GM19468 (cell line): ENCODE results near the gene KCNK5.

Experiments
- ATAC-seq: cut with Tn5 transposase; IDR thresholded peaks from one replicate; pipeline ENCODE4 v1.9.1; 2021; ENCODE audit warnings: mild to moderate bottlenecking, moderate library complexity, moderate number of reproducible peaks; ENCODE audit not compliant: unreplicated experiment; ENCODE audit errors: extremely low read depth

KCNK5 gene

DNA sequence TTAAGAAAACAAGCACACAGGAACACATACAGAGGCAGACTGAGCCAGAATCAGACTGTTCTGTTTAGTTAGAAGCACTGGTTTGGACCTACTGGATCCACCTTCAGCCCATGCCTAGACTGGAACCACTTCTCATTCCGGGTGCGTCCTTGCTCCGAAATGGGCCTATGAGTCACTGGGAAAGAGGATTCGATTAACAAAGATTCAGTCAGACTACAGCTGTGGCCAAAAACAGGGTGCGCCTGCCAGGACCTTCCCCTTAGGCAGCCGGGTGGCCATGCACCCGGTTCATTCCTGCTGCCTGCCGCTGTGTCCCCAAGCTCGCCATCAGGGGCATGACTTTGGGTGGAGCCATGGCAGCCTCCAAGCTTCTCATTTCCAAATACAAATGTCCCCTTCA is 14.5 kb upstream of the KCNK5 start:
- no peak for ATAC-seq

- no peak for ATAC-seq
Observed at GRCh38 chr6:39240155-39240757, 11.0 kb upstream of the KCNK5 start.

DNA sequence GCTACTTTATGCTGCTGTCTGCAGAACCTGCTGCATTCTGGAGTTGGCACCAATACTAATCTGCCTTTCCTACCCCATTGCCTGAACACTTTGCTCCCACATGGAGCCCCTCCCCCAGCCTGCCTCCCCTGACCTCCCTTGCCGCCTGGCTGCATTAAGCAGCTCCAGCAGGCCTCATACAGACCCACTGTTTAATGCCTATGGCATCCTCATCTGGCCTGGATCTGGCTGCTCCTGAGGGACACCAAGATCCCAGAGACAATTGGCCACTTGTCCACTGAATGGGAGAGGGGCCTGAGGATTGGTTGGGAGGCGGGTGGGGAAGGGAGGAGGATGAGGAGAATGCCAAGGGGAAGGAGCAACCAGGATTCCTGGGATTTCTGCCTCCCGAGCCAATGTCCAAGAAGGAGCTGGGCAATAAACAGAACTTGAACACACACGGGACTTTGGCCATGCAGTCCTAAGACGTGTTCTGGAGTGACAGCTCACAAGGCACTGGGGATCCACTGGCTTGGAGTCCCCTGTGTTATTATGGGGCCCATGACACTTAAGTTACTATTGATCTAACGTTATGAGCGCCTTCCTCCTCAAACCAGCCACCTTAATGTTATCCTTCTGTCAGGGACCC is 10.4 kb upstream of the KCNK5 start:
- no peak for ATAC-seq

- no peak for ATAC-seq
Observed at GRCh38 chr6:39236742-39237141, 7.5 kb upstream of the KCNK5 start.

DNA sequence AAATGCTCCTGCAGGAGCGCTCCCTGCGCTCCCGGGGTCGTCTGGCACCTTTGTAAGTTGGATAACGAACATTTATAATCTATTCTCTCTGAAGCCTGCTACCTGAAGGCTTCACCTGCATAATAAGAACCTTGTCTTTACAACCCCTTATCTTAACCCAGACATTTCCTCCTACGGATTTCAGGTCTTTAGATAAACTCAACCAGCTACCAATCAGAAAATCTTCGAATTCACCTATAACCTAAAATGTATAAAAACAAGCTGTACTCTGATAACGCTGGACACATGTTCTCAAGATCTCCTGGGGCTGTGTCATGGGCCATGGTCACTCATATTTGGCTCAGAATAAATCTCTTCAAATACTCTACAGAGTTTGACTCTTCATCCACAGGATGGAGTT is 4.1 kb upstream of the KCNK5 start:
- no peak for ATAC-seq

- no peak for ATAC-seq
Observed at GRCh38 chr6:39231521-39232243, 2.4 kb upstream of the KCNK5 start.

GRCh38 chr6:39230654-39231035 is 1.4 kb upstream of the KCNK5 start:
- no peak for ATAC-seq

- no peak for ATAC-seq
Observed at GRCh38 chr6:39228111-39228971, 934 bp downstream of the KCNK5 start.

GRCh38 chr6:39227476-39227875 is 1.8 kb downstream of the KCNK5 start:
- no peak for ATAC-seq

GRCh38 chr6:39226639-39227329 is 2.5 kb downstream of the KCNK5 start:
- no peak for ATAC-seq

DNA sequence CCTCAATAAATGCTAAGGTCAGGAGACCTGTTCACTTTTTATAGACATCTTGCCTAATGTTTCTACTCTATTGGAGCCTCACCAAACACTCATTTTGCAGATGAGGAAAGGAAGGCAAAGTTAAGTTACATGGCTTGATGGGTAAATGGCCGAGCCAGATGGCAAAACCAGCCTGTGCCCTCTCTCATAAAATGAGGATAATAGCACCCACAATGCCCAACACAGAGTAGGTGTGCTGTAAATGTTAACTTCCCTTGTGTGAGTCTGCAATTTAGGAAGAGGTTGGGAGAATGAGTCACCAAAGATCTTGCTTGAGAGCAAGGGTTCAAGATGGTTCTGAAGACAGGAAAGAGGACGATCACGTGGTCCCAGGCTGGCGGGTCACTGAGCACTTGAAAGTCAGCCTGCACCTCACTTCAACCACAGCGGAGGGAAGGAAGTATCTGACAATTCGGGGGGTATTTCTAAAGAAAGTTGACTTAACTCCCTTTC is 3.3 kb downstream of the KCNK5 start:
- ATAC-seq = no peak

DNA sequence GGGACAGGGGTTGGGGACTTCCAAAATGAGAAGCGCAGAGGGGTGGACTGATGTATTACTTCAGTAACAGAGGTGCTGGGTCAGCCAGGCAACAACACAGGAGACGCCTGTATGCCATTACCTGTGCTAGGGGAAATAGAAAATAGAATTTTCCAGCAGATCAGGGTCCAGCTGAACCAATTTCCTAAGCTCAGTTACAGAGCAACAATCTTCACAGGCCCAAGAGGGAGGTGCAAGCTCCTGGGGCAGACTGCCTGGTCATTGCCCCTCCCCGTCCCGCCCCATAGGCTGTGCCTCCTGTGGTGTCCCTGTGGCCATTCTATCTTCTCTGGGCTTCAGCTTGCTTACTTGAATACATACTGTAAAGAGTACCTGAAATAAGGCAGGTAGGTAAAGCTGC is 3.7 kb downstream of the KCNK5 start:
- no peak for ATAC-seq

DNA sequence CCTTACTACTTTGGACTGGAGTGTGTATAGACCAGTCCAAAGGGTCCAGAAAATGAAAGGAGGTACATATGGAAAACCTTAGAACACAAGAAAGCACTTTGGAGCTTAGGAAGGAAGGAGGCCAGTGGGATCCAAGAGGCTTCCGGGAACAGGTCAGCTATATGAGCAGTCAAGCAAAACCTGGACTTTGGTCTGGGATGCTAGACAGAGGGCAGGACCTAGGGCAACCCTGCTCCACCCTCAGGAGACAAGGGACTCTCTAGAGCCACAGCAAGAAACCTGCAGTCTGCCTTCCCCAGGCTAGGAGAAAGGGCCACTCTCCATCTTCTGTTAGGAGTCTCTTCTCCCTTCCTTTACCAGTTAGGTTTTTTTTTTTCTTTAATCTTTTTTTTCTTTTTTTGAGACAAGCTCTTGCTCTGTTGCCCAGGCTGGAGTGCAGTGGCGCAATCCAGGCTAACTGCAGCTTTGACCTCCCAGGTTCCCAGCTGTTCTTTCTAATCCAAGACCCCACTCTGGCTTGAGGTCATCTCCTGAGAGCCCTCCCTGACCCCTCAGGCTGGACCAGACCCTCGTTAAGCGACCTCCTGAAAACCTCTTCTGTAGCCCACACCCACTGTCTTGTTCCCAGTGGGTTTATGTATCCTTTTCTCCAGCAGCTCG is 4.6 kb downstream of the KCNK5 start:
- no peak for ATAC-seq

GRCh38 chr6:39224011-39224410 is 5.3 kb downstream of the KCNK5 start:
- ATAC-seq = no peak

GRCh38 chr6:39223555-39223954 is 5.7 kb downstream of the KCNK5 start:
- no peak for ATAC-seq

- ATAC-seq = no peak
Observed at GRCh38 chr6:39223061-39223460, 6.2 kb downstream of the KCNK5 start.

DNA sequence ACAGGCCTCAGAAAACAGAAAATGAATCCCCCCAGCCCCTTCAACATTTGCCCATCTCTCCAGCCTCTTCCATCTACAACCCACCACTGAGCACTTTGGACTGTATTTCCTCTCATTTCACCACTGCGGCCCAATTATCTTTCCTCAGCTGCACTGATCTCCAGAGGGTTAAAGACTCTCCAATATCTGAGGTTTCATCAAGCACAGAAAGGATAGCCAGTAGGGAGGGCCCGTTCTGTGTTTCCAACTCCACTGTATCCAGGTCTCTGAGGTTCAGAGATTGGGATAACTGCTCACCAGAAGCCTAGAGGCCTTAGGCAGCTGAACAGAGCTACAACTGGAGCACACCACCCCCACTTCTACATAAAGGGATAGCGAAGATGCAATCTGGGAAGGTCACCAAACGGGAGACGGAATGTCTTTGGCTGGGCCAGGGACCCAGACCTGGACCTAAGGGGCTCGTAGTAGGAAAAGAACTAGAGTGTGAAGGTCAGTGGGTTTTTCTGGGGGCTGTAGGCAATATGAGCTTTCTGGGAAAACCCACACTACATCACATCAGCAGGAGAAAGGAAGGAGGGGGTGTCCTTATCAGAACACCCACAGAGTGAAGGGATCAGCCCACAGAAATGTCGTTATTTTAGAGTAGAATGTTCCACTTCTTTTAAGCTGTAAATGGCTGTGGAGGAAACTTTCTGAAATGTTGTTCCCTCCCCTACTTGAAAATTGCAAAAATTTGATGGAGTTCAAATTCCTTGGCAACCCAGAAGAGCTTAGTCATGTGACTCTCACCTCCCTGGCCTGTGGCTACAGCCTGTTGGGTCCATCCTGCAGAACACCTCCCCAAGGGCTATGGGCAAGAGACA is 7.3 kb downstream of the KCNK5 start:
- no peak for ATAC-seq

DNA sequence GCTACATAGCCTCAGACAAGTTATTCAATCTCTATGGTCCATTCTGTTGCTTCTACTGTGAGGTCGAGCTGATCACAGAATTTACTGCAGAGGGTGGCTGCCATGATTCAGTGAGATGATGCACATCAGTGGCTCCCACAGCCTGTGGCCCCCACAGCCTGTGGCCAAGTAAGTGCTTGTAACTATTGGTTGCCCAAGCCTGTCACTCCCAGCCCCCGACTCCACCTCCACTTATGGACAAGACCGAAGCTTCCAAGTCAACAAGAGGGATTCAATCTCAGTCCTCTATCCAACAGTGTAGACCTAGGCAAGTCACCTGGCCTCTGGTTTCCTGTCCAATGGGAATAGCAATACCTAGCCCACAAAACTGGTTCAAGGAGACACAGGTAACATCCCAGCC is 8.2 kb downstream of the KCNK5 start:
- ATAC-seq = no peak
